ENCODE results near the gene MTHFS.

Gene MTHFS

GRCh38 chr15:79874242-79874641 is 22.6 kb downstream of the MTHFS start:
- DNase-seq = no peak

DNA sequence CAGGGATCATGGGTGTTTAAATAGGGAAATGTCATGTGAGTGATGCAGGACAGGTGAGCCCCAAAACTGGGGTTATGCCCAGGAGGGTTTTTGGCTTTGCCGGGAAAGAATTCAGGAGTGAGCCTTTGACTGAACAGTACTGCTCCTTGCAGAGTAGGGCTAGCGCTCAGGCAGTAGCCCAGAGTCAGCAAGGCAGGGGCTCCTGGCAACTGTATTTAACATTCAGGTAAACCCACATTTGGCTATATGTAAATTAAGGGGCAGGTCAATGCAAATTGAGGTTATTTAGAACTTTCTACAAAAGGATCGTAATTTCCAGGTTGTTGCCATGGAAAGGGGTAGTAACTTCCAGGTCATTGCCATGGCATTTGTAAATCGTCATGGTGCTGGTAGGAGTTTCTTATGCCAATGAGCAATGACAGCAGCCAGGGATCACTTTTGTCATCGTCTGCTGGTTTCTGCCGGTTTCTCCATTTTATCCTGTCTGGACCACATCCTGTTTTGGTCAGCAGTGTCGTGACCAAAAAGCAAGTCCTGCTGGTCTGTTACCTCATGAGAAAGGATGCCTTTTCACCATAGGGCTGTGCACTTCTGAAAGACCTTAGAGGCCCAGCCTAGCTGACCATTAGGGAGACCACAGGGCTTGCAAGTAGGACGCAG is 24.3 kb downstream of the MTHFS start:
- no peak for DNase-seq

DNA sequence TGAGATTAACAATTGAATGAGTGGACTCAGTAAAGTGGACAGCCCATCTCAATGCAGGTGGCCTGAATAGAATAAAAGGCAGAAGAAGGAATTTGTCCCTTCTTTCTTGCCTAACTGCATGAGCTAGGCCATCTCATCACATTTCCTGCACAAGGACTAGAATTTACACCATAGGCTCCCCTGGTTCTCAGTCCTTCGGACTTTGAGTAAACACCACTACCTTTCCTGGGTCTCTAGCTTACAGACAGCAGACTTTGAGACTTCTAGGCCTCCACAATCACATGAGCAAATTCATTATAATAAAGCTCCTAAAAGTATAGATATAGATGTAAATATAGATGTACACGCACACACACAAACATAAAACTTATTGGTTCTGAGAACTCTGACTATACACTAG is 28.3 kb downstream of the MTHFS start:
- no peak for DNase-seq

- DNase-seq = no peak
Measured at GRCh38 chr15:79863886-79864285, 32.9 kb downstream of the MTHFS start.

GRCh38 chr15:79862191-79862590 is 34.6 kb downstream of the MTHFS start:
- no peak for DNase-seq

- no peak for DNase-seq
Measured at GRCh38 chr15:79860661-79861060, 36.2 kb downstream of the MTHFS start.

DNA sequence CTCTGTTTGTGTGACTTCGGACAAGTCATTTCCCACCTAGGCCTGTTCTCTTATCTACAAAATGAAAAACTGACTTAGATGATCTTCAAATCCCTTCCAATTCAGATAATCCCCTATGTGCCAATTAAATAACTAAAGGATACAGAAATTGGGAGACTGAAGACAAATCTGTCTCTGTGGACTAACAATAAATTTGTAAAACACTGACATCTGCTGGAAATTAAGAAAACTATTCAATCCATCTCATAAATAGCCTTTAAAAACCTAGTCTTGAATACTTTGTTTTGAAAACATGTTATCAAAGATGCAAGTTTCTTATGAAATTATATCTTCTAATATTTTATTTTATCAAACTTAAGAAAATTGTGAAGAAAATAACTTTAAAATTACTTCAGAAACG is 38.3 kb downstream of the MTHFS start:
- no peak for DNase-seq

GRCh38 chr15:79853492-79854328 is 43.1 kb downstream of the MTHFS start:
- peak; percentile 68 for DNase-seq

GRCh38 chr15:79849789-79850188 is 47.0 kb downstream of the MTHFS start:
- DNase-seq = peak; percentile 24

DNA sequence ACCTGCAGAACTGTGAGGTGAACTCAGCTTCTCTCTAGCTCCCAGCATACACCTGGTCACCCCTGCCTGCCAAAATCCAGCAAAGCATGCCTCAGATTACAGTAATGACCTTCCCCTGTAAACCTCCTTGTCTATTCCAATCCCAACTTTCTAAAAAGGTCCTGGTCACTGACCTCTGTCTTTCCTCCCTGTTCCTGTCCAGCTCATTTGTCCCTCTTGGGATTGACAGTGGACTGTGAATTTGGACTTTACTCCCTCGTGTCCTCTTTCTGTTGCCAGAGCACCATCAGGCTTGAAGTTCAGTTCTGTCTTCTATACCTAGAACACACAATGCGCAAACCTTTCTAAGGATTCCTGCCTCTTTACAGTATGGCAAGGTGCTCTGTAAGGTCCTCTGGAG is 50.3 kb downstream of the MTHFS start:
- DNase-seq = no peak

GRCh38 chr15:79844221-79844620 is 52.6 kb downstream of the MTHFS start:
- no peak for DNase-seq

GRCh38 chr15:79837846-79838245 is 59.0 kb downstream of the MTHFS start:
- DNase-seq = no peak

GRCh38 chr15:79834495-79834894 is 62.3 kb downstream of the MTHFS start:
- DNase-seq = peak; percentile 82

DNA sequence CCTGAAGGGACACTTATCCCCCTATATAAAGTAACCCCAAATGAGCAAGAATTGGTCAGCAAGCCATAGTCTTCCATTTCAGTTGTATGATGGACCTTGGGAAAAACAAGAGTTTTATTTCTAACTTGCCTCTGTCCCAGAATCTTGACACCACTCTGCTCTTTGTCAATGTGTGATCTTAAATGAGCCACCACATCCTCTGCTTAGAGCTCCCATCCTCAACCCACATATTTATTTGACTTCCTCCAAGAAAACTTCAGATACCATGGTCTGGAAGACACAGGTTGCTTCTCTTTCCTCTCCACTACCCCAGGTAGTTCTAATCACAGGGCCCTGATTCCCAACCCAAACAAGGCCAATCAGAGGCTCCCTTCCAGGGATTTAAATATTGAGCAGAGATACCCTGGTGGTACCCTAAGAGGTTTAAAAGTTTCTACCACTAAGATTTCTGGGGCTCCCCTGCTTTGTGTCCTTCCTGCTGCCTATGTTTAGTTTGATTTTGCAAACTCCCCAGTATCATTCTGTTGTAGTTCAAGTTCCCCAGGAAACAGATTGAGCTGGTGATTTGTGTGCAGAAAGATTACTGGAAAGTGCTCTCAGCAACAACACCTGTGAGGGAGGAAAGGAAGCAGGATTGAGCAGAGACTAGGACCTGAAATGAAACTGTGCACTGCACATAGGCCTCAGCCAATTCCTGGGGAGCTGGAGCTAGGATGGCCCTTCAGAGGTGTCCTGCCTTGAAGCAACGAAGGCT is 64.3 kb downstream of the MTHFS start:
- no peak for DNase-seq

- DNase-seq = no peak
Measured at GRCh38 chr15:79831604-79832003, 65.2 kb downstream of the MTHFS start.

GRCh38 chr15:79829950-79830349 is 66.9 kb downstream of the MTHFS start:
- DNase-seq = no peak

DNA sequence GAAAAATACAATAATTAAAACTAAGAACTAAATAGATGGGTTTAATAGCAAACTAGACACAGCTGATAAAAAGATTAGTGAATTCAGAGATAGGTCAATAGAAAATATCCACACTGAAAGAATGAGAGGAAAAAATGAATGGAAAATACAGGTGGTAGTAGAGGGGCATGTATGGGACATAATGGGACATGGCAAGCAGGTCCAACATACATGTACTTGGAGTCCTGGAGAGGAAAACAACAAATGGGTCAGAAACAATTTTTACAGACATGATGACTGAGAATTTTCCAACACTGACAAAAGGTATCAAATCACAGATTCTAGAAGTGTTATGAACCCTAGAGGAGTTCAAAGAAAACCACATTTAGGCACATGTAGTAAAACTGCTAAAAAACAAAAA is 68.4 kb downstream of the MTHFS start:
- DNase-seq = no peak

DNA sequence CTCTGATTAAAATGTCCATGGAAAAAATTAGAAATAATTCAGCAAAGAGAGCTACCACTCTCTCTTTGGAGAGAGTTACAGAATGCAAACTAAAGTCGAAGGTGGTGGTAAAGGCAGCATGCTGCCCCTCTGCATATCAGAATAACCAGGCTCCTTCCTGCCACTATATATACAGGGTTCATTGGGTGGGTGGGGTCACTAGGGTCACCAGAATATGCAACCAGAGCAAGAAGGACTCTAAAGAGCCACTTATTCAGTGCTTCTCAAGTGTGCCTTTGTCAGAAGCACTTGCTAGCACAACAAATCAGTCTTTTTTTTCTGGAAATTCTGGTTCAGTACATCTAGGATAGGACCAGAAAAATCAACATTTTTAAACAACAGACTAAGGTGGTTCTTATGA is 70.0 kb downstream of the MTHFS start:
- DNase-seq = no peak

GRCh38 chr15:79824136-79824701 is 72.6 kb downstream of the MTHFS start:
- DNase-seq = no peak

DNA sequence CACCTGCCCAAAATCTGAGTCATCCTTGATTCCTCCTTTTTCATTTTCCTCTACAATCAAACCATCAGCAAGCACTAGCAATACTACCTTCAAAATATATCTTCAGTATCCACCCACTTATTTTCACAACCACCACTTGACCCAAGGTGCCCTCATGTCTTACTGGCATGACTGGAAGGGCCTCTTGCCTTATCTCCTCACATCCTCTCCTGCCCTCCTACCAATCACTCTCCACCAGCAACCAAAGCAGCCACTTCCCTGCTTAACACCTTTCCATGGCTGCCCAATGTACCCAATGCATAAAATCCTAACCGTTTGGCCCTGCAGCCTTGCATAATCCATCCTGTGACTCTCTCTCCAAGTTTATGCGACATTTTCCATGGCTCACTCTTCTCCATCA is 76.0 kb downstream of the MTHFS start:
- no peak for DNase-seq

DNA sequence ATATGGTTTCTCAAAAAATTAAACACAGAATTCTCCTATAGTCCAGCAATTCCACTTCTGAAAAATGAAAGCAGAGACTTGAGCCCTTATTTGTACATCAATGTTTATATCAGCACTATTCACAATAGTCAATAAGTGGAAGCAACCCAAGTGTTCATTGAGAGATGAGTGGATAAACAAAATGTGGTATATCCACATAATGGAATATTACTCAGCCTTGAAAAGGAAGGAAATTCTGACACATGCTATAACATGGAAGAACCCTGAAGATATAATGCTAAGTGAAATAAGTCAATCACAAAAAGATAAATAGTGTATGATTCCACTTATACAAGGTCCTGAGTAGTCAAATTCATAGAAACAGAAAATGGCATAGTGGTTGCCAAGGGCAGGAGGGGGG is 76.6 kb downstream of the MTHFS start:
- no peak for DNase-seq

DNA sequence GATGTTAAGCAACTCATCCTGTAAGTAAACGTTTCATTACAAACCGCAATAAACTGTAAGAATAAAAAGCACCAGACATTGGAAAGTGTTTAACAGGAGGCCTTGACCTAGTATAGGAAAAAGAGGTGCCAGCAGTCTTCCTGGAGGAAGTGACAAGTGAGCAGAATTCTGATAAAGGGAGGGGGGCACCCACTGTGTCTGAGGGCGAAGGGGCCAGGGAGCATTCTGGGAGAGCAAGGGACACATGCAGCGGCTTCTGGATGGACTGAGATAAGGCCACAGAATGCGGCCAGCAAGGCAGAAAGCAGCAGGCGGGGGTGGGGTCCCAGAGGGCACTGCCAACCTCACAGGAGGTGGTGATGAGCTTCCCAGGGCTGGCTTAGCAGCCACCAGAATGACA is 80.2 kb downstream of the MTHFS start:
- DNase-seq = no peak

GRCh38 chr15:79815468-79815867 is 81.3 kb downstream of the MTHFS start:
- no peak for DNase-seq

GRCh38 chr15:79812541-79812940 is 84.3 kb downstream of the MTHFS start:
- no peak for DNase-seq
